Large intestine (tissue), 12 donors: ENCODE data around the gene RPS28. TPM values are rescaled to one million over a fixed set of nuclear protein-coding genes. Genes with fewer than 3 reads are reported as not detected.
"Not testable (repeated sequence)": the region's sequence is repeated elsewhere in the genome, so short reads cannot be mapped to it uniquely, and the experiment has no call there.

Source experiments
- DNase-seq, 2 donors: peaks; one replicate each; pipeline versions ENCODE4 v3.0.0 to v3.0.0-alpha.2; 2013
- H3K27ac ChIP-seq: one replicate; pipeline ENCODE4 v1.5.1; 2013; ENCODE audit warnings: low read length
- H3K27me3 ChIP-seq: 2 replicates; pipeline ENCODE4 v1.6.1; 2013; ENCODE audit warnings: low read length; ENCODE audit not compliant: control insufficient read depth, insufficient read depth
- H3K36me3 ChIP-seq: 2 replicates; pipeline ENCODE4 v1.6.1; 2013; ENCODE audit warnings: low read length; ENCODE audit not compliant: control insufficient read depth, insufficient read depth
- H3K4me1 ChIP-seq: one replicate; pipeline ENCODE4 v1.6.1; 2013; ENCODE audit warnings: low read length; ENCODE audit not compliant: control insufficient read depth, insufficient read depth
- H3K4me3 ChIP-seq: one replicate; pipeline ENCODE4 v1.5.1; 2013; ENCODE audit warnings: low read length
- H3K9me3 ChIP-seq: one replicate; pipeline ENCODE4 v1.6.1; 2013; ENCODE audit warnings: mild to moderate bottlenecking, low read depth, low read length, moderate library complexity; ENCODE audit not compliant: control insufficient read depth
- WGBS: methylation state at CpG from one replicate; pipeline ENCODE4 v1.1.5; 2013; ENCODE audit warnings: low lambda C conversion rate; ENCODE audit not compliant: insufficient coverage; 5-methylcytosine and 5-hydroxymethylcytosine counted together
- long read RNA-seq, 11 donors: transcript quantifications; one replicate each; lab custom pipeline, GENCODE V29; 2026
- polyA plus RNA-seq: library from polyadenylated mRNA; unstranded; fragments of 120-200 nt; gene quantifications from one replicate; pipeline ENCODE4 v1.2.1, GENCODE V29; 2013

The RPS28 gene
- polyA plus RNA-seq: 1,187 TPM
- long read RNA-seq, donor 1, transcript RPS28-203 (4 exons, 1,326 nt): major isoform, 160 of 189 reads
- long read RNA-seq, donor 1, transcript RPS28-201 (3 exons, 334 nt): minor isoform, 8 of 189 reads
- long read RNA-seq, donor 1, partial matches to known transcripts: 17 of 189 reads
- long read RNA-seq, donor 1, other reads (novel, unspliced or antisense): 0 of 189 reads
- long read RNA-seq, donor 2, transcript RPS28-203 (4 exons, 1,326 nt): major isoform, 240 of 311 reads
- long read RNA-seq, donor 2, transcript RPS28-204 (2 exons, 912 nt): minor isoform, 5 of 311 reads
- long read RNA-seq, donor 2, partial matches to known transcripts: 63 of 311 reads
- long read RNA-seq, donor 2, other reads (novel, unspliced or antisense): 0 of 311 reads
- long read RNA-seq, donor 3: 0 reads
- long read RNA-seq, donor 4, transcript RPS28-203 (4 exons, 1,326 nt): major isoform, 42 of 50 reads
- long read RNA-seq, donor 4, partial matches to known transcripts: 6 of 50 reads
- long read RNA-seq, donor 4, other reads (novel, unspliced or antisense): 0 of 50 reads
- long read RNA-seq, donor 5, transcript RPS28-203 (4 exons, 1,326 nt): major isoform, 101 of 110 reads
- long read RNA-seq, donor 5, partial matches to known transcripts: 6 of 110 reads
- long read RNA-seq, donor 5, other reads (novel, unspliced or antisense): 0 of 110 reads
- long read RNA-seq, donor 6, transcript RPS28-204 (2 exons, 912 nt): minor isoform, 5 of 407 reads
- long read RNA-seq, donor 6, transcript RPS28-203 (4 exons, 1,326 nt): major isoform, 273 of 407 reads
- long read RNA-seq, donor 6, partial matches to known transcripts: 120 of 407 reads
- long read RNA-seq, donor 6, other reads (novel, unspliced or antisense): 5 of 407 reads
- long read RNA-seq, donor 7, transcript RPS28-203 (4 exons, 1,326 nt): major isoform, 152 of 181 reads
- long read RNA-seq, donor 7, partial matches to known transcripts: 23 of 181 reads
- long read RNA-seq, donor 7, other reads (novel, unspliced or antisense): 0 of 181 reads
- long read RNA-seq, donor 8, transcript RPS28-203 (4 exons, 1,326 nt): major isoform, 409 of 506 reads
- long read RNA-seq, donor 8, partial matches to known transcripts: 80 of 506 reads
- long read RNA-seq, donor 8, other reads (novel, unspliced or antisense): 6 of 506 reads
- long read RNA-seq, donor 9, transcript RPS28-203 (4 exons, 1,326 nt): major isoform, 210 of 293 reads
- long read RNA-seq, donor 9, partial matches to known transcripts: 80 of 293 reads
- long read RNA-seq, donor 9, other reads (novel, unspliced or antisense): 0 of 293 reads
- long read RNA-seq, donor 10, transcript RPS28-203 (4 exons, 1,326 nt): major isoform, 262 of 634 reads
- long read RNA-seq, donor 10, partial matches to known transcripts: 367 of 634 reads
- long read RNA-seq, donor 10, other reads (novel, unspliced or antisense): 0 of 634 reads
- long read RNA-seq, donor 11, transcript RPS28-203 (4 exons, 1,326 nt): major isoform, 293 of 350 reads
- long read RNA-seq, donor 11, partial matches to known transcripts: 50 of 350 reads
- long read RNA-seq, donor 11, other reads (novel, unspliced or antisense): 0 of 350 reads

GRCh38 chr19:8321067-8321985 lies at the start of gene RPS28, which contains the start of gene NDUFA7:
RPS28 (plus strand) TSS chr19:8321496; CDS start chr19:8321531, 35 bp downstream.
NDUFA7 (minus strand) TSS chr19:8321375; CDS start chr19:8321358, 17 bp downstream.
- Histone ChIP-seq H3K36me3 (peaks cover 29% of the 10 kb centered on the region), H3K27me3 (no peaks in the 10 kb centered on the region), H3K9me3 (no peaks in the 10 kb centered on the region), H3K4me3 (peak within 1 kb of the TSS; percentile 83), H3K4me1 (peaks cover 12% of the 10 kb centered on the region), H3K27ac (peak within 1 kb of the TSS; percentile 83)
- WGBS: no CpG with 5 or more reads among the region's 72 CpGs
- DNase-seq: peak; percentile 96 to 97

GRCh38 chr19:8276508-8276907 lies 44.8 kb upstream of the RPS28 start:
- not testable (repeated sequence) for H3K27ac ChIP-seq, H3K9me3 ChIP-seq, H3K4me3 ChIP-seq, H3K36me3 ChIP-seq, H3K27me3 ChIP-seq, H3K4me1 ChIP-seq, DNase-seq
- no CpG with 5 or more reads among the region's 9 CpGs for WGBS

GRCh38 chr19:8291337-8291736 lies 30.0 kb upstream of the RPS28 start:
- H3K4me1 ChIP-seq, H3K36me3 ChIP-seq, H3K4me3 ChIP-seq, H3K27ac ChIP-seq, H3K27me3 ChIP-seq, H3K9me3 ChIP-seq, DNase-seq: not testable (repeated sequence)
- no CpG with 5 or more reads among the region's 9 CpGs for WGBS

GRCh38 chr19:8302357-8302691 lies 19.0 kb upstream of the RPS28 start:
- peaks cover 6% of the 10 kb centered on the region for H3K36me3 ChIP-seq
- H3K27ac ChIP-seq: no peak overlapping the region
- no peaks in the 10 kb centered on the region for H3K9me3 ChIP-seq
- DNase-seq: no peak
- H3K27me3 ChIP-seq: no peaks in the 10 kb centered on the region
- no peak overlapping the region for H3K4me3 ChIP-seq
- H3K4me1 ChIP-seq: peaks cover 9% of the 10 kb centered on the region
- WGBS: no CpG with 5 or more reads among the region's 11 CpGs

GRCh38 chr19:8302734-8303133 lies 18.6 kb upstream of the RPS28 start:
- Histone ChIP-seq H3K36me3 (peaks cover 6% of the 10 kb centered on the region), H3K27ac (no peak overlapping the region), H3K4me1 (peaks cover 13% of the 10 kb centered on the region), H3K27me3 (no peaks in the 10 kb centered on the region), H3K4me3 (no peak overlapping the region), H3K9me3 (no peaks in the 10 kb centered on the region)
- no CpG with 5 or more reads among the region's 7 CpGs for WGBS
- DNase-seq: no peak

- no peak overlapping the region for H3K27ac ChIP-seq
- H3K4me3 ChIP-seq: no peak overlapping the region
- WGBS: no CpG with 5 or more reads among the region's 33 CpGs
- H3K4me1 ChIP-seq: peaks cover 22% of the 10 kb centered on the region
- peaks cover 14% of the 10 kb centered on the region for H3K36me3 ChIP-seq
- DNase-seq: no peak
- H3K9me3 ChIP-seq: no peaks in the 10 kb centered on the region
- H3K27me3 ChIP-seq: no peaks in the 10 kb centered on the region
Observed at GRCh38 chr19:8304841-8305621, 16.3 kb upstream of the RPS28 start.

- Histone ChIP-seq H3K36me3 (peaks cover 19% of the 10 kb centered on the region), H3K27me3 (no peaks in the 10 kb centered on the region), H3K27ac (no peak overlapping the region), H3K4me3 (no peak overlapping the region), H3K9me3 (no peaks in the 10 kb centered on the region), H3K4me1 (peaks cover 22% of the 10 kb centered on the region)
- DNase-seq: no peak
- no CpG with 5 or more reads among the region's 4 CpGs for WGBS
Observed at GRCh38 chr19:8305798-8306197, 15.5 kb upstream of the RPS28 start.

- no CpG with 5 or more reads among the region's 17 CpGs for WGBS
- no peak overlapping the region for H3K27ac ChIP-seq
- peak in 1 of 2 donors; percentile 27 for DNase-seq
Observed at GRCh38 chr19:8306235-8307054, 14.9 kb upstream of the RPS28 start.

More at GRCh38 chr19:8306235-8307054, 14.9 kb upstream of the RPS28 start:
- Histone ChIP-seq H3K36me3 (peaks cover 24% of the 10 kb centered on the region), H3K27me3 (no peaks in the 10 kb centered on the region), H3K9me3 (no peaks in the 10 kb centered on the region), H3K4me1 (peaks cover 22% of the 10 kb centered on the region), H3K4me3 (no peak overlapping the region)
